AG04449 (cell line): ENCODE measurements around the gene SYTL2.

Source experiments
- CTCF ChIA-PET: fragments of 350-600 bp; formaldehyde crosslinking; extraction: SDS; loops from one replicate; lab custom pipeline; 2021; ENCODE audit warnings: antibody characterized with exemption; lab: Yijun Ruan, JAX
- POLR2A ChIA-PET: fragments of 400-600, 350-600 bp; formaldehyde crosslinking; extraction: SDS; loops from one replicate; lab custom pipeline; 2020; ENCODE audit warnings: antibody characterized with exemption, inconsistent platforms; lab: Yijun Ruan, JAX
- DNase-seq: peaks from one replicate; pipeline ENCODE4 v3.0.0-alpha.2; 2010; ENCODE audit warnings: low read depth, low spot score
- H3K4me3 ChIP-seq: 2 replicates; pipeline ENCODE4 v1.5.1; 2011; ENCODE audit warnings: low read depth, mild to moderate bottlenecking, control low read depth, low read length
- TF ChIP-seq, protein P1 (sequence below): IDR thresholded peaks from one replicate; pipeline ENCODE4 v1.5.1; 2011; ENCODE audit warnings: mild to moderate bottlenecking, moderate library complexity, low read length, control low read depth, inconsistent platforms; ENCODE audit not compliant: insufficient read depth; ENCODE audit errors: missing control alignments

SYTL2 gene

DNA sequence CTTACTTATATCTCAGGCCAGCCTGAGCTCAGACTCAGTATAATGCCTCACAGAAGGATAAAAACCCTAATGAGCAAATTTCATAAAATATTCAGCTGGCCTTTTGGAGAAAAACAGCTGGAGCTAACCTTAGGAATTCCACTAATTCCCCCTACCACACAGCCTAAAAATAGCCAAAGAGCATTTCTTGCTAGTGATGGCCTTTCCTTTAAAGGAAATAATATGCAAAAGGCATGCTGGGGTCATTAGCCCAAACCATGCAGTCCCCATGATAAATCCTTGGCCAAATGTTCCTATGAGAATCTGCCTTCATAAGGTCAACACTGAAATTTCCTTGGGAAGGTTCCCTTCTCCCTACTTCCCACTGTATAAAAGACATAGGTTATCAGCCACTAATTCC is 38.2 kb downstream of the SYTL2 start:
- no peak overlapping the region for H3K4me3 ChIP-seq
- peak; percentile 83 for DNase-seq
- TF ChIP-seq, protein P1, sequence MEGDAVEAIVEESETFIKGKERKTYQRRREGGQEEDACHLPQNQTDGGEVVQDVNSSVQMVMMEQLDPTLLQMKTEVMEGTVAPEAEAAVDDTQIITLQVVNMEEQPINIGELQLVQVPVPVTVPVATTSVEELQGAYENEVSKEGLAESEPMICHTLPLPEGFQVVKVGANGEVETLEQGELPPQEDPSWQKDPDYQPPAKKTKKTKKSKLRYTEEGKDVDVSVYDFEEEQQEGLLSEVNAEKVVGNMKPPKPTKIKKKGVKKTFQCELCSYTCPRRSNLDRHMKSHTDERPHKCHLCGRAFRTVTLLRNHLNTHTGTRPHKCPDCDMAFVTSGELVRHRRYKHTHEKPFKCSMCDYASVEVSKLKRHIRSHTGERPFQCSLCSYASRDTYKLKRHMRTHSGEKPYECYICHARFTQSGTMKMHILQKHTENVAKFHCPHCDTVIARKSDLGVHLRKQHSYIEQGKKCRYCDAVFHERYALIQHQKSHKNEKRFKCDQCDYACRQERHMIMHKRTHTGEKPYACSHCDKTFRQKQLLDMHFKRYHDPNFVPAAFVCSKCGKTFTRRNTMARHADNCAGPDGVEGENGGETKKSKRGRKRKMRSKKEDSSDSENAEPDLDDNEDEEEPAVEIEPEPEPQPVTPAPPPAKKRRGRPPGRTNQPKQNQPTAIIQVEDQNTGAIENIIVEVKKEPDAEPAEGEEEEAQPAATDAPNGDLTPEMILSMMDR: no peak
- POLR2A ChIA-PET: interaction anchor here (0.7 to 1.4 kb wide), 3 partner anchors 37 to 54 kb away, joined by 3 to 4 read pairs (median 3); no protein-coding TSS in a partner anchor
- CTCF ChIA-PET: interaction anchor here (1.4 kb wide), 1 partner anchor 13 kb away, joined by 5 read pairs; no protein-coding TSS in a partner anchor

DNA sequence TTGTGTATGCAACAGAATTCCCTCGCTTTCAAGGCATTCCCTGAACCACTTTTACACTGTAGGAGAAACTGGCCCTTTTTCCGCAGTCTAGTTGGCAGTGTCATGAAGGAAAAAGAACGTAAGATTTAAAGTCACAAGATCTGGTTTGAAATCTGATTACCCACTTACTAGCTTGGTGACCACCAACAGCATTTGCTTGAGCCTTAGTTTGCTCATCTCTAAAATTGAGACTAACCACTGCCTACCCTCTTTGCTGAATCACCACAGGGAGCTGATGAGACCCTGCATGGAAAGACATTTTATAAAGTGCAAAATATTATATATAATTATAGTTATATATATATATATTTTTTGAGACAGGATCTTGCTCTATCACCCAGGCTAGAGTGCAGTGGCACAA is 39.4 kb downstream of the SYTL2 start:
- ChIA-PET POLR2A (interaction anchor here (0.9 kb wide), 1 partner anchor 53 kb away, joined by 3 read pairs; no protein-coding TSS in a partner anchor), CTCF (interaction anchor here (0.5 to 1.0 kb wide), 2 partner anchors 9 to 38 kb away, joined by 3 to 4 read pairs; no protein-coding TSS in a partner anchor)
- no peak overlapping the region for H3K4me3 ChIP-seq
- DNase-seq: no peak
- TF ChIP-seq, protein P1: no peak

DNA sequence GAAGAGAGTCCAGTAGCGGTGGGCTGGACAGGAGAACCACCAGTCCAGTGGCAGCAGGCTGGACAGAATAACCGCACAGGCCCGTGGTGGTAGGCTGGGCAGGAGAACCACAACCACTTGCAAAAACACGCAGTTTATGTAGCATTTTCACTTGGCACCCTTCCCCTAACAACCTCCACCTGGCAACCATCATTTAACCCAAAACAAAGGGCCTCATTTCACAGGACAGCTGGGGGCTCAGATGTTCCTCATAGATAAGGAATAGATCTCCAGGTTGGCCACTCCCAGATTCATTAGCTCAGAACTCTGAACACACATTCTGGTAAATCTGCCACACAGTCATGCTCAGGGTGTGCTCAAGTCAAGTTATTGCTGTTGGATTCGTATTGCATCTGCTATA is 41.2 kb downstream of the SYTL2 start:
- ChIA-PET CTCF (interaction anchor here (1.5 kb wide), 1 partner anchor 9 kb away, joined by 3 read pairs; no protein-coding TSS in a partner anchor), POLR2A (no interaction called here)
- H3K4me3 ChIP-seq: no peak overlapping the region
- TF ChIP-seq, protein P1: no peak
- DNase-seq: no peak

DNA sequence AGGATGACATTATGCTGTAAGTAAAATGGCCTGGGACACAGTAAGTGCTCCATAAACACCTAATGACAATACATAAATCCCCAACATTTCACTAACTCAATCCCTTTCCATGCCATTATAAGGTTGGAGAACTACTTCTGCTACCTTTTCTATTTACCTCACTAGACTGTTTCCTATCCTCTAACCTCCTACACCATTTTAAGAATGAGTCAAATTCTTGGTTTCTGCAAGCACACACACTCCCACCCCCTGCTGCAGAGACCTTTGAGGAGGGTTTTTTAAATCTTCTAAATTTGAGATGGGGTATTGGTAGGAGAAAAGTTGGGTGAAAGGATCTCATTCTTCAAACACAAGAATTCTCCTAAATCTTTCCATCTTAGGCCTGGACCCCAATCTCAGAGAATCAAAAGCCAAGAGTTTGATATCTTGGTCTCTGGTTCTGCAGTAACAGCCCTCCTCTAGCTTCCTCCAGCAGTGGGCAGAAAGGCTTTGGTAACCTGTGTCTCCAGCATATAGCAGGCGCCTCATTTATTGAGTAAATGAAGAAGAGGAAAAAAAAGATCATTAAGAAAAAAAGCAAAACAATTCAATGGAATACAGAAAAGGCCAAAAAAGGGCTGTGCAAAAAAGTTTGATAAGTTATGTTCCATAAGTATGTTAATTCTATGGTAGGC is 42.3 kb downstream of the SYTL2 start:
- no peak for DNase-seq
- CTCF ChIA-PET: interaction anchor here (0.9 to 1.5 kb wide), 2 partner anchors 8 to 51 kb away, joined by 3 read pairs; no protein-coding TSS in a partner anchor
- H3K4me3 ChIP-seq: no peak overlapping the region
- POLR2A ChIA-PET: no interaction called here
- TF ChIP-seq, protein P1: no peak

DNA sequence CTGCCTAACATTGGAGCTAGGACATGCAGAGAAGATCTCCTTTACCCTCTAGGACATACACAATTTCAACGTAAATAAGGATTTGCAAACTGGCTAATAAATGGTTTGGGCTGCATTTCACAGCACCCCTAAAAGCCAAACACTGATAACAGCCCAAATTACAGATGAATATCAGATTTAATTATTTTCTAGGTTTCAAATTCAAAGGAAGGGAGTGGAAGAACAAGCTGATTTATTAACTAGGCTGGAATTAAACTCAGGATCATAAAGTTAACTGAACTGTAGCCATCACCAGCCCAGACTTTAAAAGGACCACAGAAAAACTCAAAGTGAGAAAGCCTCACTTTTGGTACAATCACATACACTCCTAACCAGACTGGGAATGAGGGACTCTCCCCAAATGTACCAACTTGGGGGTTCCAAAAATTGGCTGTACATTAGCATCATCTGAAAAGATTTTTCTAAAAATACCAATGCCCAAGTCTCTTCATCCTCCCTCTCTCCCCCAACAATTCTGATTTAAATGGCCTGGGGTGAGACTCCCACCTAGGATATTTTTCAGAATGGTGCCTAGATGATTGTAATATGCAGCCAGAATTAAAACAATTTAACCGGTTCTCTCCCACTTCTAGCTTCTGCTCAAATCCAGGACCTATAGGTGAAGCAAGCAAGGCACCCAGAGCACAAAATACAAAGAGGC is 43.5 kb downstream of the SYTL2 start:
- ChIA-PET POLR2A (no interaction called here), CTCF (interaction anchor here (0.9 to 1.0 kb wide), 2 partner anchors 43 to 58 kb away, joined by 3 read pairs; no protein-coding TSS in a partner anchor)
- TF ChIP-seq, protein P1: no peak
- DNase-seq: no peak
- no peak overlapping the region for H3K4me3 ChIP-seq

DNA sequence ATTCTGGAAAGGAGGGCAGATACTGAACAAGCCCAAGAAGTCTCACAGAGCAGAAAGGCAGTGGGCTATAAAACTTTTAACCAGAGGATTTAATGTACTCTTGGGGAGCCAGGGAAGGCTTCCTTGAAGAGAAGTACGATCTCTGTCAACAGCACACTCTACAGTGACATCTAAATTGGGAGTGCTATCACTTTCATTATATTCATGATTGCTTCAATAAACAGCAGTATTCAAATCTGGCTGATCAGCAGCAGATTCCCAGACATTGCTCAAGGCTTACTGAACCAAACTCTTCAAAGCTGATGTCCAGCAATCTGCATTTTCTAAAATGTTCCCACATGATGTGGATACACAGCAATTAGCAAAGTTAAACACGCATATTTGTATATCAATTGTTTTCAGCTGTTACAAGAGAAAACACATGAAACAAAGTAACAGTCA is 44.2 kb downstream of the SYTL2 start:
- DNase-seq: peak; percentile 52
- POLR2A ChIA-PET: no interaction called here
- CTCF ChIA-PET: interaction anchor here (0.9 to 1.4 kb wide), 3 partner anchors 8 to 59 kb away, joined by 3 to 4 read pairs (median 3); no protein-coding TSS in a partner anchor
- H3K4me3 ChIP-seq: no peak overlapping the region
- TF ChIP-seq, protein P1: no peak
